ENCODE results near the gene TRAPPC12.
"Not testable (repeated sequence)": the region's sequence is repeated elsewhere in the genome, so short reads cannot be mapped to it uniquely, and the experiment has no call there.

Gene TRAPPC12

DNA sequence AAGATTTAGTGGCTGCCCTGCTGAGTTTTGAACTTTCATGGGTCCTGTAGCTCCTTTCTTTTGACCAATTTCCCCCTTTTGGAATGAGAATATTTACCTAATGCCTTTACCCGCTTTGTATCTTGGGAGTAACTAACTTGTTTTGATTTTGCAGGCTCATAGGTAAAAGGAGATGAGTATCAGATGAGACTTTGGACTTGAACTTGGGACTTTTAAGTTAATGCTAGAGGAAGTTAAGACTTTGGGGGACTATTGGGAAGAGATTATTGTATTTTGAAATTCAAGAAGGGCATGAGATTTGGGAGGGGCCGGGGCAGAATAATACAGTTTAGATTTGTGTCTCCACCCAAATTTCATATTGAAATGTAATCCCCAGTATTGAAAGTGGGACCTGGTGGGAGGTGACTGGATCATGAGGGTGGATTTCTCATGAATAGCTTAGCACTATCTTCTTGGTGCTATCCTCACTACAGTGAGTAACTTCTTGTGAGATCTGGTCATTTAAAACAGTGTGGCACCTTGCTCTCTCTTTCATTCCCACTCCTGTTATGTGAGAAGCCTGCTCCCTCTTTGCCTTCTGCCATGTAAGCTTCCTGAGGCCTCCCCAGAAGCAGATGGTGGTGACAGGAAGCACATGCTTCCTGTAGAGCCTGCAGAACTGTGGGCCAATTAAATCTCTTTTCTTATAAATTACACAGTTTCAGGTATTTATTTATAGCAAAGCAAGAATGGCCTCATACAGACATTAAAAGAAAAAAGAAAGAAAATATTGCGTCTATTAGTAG is 133.7 kb downstream of the TRAPPC12 start:
- DNase-seq (ENCODE audit: low read depth) = no peak

DNA sequence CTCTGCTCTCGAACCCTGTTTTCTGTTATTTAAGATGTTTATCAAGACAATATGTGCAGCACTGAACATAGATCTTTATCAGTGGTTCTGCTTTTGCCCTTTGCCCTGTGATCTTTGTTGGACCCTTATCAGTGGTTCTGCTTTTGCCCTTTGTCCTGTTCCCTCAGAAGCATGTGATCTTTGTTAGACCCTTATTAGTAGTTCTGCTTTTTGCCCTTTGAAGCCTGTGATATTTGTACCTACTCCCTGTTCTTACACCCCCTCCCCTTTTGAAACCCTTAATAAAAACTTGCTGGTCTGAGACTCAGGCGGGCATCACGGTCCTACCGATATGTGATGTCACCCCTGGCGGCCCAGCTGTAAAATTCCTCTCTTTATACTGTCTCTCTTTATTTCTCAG is 135.9 kb downstream of the TRAPPC12 start:
- not testable (repeated sequence) for DNase-seq (ENCODE audit: low read depth)

- DNase-seq (ENCODE audit: low read depth) = no peak
Measured at GRCh38 chr2:3516831-3517230, 137.3 kb downstream of the TRAPPC12 start.

- DNase-seq (ENCODE audit: low read depth) = no peak
Measured at GRCh38 chr2:3517948-3518495, 138.5 kb downstream of the TRAPPC12 start.

- DNase-seq (ENCODE audit: low read depth) = peak; percentile 95
Measured at GRCh38 chr2:3518496-3519254, 139.2 kb downstream of the TRAPPC12 start.

DNA sequence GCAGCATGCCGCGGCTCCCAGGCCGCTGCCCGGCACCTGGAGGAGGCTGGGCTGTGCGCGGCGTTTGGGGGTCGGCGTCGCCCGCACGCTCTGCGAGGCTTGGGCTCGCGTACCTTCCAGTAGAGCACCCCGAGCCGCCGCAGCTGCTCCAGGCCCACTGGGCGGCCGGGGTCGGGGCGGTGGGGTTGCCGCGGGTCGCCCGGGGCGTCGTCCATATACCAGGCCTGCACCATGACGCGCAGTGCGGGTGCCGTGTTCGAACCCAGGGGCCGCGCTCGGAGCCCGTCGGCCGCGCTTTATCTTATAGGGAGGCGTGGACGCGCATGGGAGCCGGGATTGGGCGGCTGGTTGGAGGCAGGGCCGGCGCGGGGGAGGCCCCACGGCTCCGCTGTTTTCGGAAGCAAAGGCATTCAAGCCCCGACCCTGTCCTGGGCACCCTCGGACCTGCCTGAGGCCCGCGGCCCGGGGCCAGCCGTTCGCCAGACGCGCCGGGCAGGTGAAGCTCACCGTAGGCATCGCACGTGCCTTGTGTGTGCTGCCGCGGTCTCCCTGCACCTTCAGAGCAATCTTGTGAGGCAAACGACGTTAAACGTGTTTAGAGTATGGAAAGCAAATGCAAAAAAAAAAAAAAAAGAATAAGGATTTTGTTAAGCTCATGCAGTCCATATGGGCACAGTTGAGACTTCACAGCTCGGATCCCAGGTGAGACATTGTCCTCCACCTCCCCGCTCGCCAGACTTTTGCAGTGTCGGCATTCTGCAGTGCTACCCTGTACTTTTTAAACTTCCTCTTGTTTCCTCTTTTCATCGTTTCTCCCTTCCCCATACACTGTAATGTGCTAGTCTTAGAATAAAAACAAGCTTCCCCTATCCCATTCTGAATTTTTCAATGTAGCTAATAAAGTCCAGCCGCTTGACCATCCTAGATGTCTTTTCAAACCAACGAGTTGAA is 140.0 kb downstream of the TRAPPC12 start, which contains the start of gene ADI1:
ADI1 (minus strand) TSS at position 277 of the 951 bp plus-strand sequence; CDS start at position 233, 44 bp downstream.
- DNase-seq (ENCODE audit: low read depth) = peak; percentile 70

- no peak for DNase-seq (ENCODE audit: low read depth)
Measured at GRCh38 chr2:3520591-3520990, 141.1 kb downstream of the TRAPPC12 start.

GRCh38 chr2:3522961-3523421 is 143.5 kb downstream of the TRAPPC12 start:
- DNase-seq (ENCODE audit: low read depth) = no peak

- DNase-seq (ENCODE audit: low read depth) = no peak
Measured at GRCh38 chr2:3523551-3524041, 144.1 kb downstream of the TRAPPC12 start.

- no peak for DNase-seq (ENCODE audit: low read depth)
Measured at GRCh38 chr2:3526871-3527270, 147.4 kb downstream of the TRAPPC12 start.

DNA sequence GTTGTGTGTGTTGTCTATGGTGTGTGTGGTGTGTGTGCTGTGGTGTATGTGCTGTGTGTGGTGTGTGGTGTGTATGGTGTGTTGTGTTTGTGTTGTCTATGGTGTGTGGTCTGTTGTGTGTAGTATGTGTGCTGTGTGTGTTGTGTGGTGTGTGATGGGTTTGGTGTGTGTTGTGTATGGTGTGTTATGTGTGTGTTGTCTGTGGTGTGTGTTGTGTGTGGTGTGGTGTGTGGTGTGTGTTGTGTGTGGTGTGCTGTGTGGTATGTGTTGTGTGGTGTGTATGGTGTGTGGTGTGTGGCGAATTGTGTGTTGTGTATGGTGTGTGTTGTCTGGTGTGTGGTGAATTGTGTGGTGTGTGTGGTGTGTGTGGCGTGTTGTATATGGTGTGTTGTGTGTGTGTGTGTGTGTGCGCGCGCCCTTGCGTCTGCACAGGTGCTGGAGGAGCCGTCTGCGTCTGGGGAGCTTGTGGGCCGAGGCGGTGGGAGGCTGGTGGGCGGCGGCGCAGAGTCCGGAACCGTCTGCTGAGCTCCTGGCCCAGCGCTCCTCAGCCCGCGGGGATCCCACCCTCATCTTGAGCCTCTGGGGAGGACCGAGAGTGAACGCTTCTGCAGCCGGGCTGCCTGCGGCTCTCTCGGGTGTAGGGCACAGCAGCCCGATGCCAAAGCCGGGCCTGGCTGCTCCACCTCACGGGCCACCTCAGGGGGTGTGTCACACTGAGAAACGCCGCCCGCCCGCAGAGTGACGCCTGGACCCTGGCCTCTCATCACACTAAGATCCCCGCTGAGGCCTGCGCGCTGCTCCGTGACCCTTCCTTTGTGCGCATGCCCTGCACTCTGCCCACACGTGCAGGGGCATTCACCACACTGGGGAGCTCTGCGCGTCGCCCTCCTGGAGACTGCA is 148.6 kb downstream of the TRAPPC12 start:
- DNase-seq (ENCODE audit: low read depth) = no peak

Data from fibroblast of gingiva (primary cell).